GM19043 (cell line): ENCODE data around the gene SHOC1.
"Not testable (repeated sequence)": the region's sequence is repeated elsewhere in the genome, so short reads cannot be mapped to it uniquely, and the experiment has no call there.

Source experiments
- ATAC-seq: cut with Tn5 transposase; IDR thresholded peaks from one replicate; pipeline ENCODE4 v1.9.1; 2021; ENCODE audit warnings: low read depth; ENCODE audit not compliant: unreplicated experiment

The SHOC1 gene

DNA sequence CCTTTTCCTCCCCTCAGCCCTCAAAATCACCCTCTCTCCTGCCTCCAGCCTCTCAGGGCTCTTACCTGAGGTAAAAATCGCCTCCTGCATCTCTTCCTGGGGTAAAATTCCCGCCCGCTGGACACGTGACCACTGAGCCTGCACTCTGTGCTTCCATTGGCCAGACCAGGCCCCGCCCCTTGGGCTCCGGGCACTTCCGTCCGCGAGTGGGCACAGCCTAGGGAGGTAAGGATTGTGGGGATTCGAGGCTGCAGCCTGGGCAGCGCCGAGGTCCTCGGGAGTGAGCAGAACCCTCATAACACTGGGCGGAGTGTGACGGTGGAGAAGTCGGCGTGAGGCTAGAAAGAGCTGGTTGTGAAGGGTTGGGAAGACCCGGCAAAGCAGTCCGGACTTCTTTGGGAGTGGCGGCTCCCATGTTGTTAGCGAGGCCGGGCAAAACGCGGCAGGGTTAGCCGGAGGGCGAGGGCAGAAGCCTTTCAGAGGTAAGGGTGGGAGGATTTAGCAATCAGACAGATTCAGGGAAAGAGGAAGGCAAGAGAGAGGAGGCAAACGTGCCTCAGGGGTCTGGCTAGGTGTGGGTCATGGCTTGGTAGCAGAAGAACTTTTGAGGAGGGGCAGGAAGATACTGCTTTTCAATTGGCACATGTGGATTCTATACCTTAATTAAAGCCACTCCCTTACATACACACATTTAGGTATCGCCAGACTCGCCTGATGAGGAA, at the start of gene SHOC1:
Gene SHOC1 (minus strand): TSS at position 103 of the 722 bp plus-strand sequence. CDS start 3,519 bp downstream, outside the sequence.
- no peak for ATAC-seq

DNA sequence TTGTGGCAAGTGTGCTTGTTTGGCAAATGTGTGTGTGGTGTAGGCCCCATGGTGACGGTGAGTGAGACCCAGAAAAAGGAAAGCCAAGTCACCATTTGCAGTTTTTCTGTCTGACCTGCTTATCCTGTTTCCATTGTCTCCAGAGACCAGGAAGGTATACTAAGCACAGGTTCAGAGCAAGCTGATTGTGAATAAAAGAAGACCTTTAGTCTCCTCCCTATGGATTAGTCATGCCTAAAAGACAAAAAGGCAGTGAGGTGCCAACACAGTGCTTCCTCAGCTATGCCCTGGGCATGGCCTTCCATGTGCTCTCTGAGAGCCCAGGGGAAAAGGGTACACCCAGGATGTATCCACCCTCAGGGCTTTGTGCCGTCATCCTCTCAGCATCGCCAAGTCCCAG, 49.2 kb upstream of the SHOC1 start:
- no peak for ATAC-seq

- ATAC-seq: no peak
Observed at GRCh38 chr9:111842313-111842712, 47.6 kb upstream of the SHOC1 start.

GRCh38 chr9:111840442-111840841, 45.7 kb upstream of the SHOC1 start:
- no peak for ATAC-seq

DNA sequence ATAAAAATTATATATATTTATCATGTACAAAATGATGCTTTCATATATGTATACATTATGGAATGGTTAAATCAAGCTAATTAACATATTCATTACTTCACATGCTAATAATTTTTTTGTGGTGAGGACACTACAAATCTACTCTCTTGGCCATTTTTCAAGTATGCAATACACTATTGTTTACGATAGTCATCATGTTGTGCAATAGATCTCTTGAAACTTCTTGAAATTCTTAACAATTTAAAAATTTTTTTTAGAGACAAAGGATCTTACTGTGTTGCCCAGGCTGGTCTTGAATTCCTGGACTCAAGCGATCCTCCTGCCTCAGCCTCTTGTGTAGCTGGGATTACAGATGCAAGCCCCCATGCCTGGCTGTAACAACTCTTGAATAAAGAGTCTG, 45.2 kb upstream of the SHOC1 start:
- no peak for ATAC-seq

DNA sequence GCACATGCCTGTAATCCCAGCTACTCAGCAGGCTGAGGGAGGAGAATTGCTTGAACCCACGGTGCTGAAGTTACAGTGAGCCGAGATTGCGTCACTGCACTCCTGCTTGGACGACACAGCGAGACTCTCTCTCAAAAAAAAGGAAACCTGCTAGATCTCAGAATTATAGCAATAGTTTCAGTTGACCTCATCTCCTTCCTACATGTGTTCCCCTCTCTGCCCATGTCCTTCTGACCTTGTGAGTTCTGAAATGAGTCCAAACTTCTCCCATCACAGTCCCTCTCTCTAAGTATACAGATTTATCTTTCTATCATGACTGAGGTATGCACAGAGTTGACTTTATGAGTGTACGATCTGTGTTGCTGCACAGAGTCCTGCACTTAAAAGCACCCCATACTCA, 44.6 kb upstream of the SHOC1 start:
- no peak for ATAC-seq

GRCh38 chr9:111838439-111838838, 43.7 kb upstream of the SHOC1 start:
- ATAC-seq: no peak

GRCh38 chr9:111836311-111836710, 41.6 kb upstream of the SHOC1 start:
- no peak for ATAC-seq

GRCh38 chr9:111833941-111834340, 39.2 kb upstream of the SHOC1 start:
- no peak for ATAC-seq

DNA sequence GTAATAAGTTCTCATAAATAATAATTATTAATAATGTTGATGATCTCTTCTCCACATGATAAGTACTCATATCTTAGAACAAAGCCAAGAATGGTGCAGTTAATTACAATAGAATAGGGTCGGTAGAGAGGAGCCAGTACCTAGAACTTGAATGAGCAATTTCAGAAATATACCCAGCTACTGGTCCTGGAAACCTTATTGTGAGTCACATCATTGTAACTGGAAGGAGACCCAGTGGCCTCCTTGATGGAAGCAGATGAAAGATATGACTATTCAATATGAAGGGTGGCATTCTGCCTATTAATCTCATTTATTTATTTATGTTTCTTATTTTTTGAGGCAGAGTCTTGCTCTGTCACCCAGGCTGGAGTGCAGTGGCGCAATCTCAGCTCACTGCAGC, 37.7 kb upstream of the SHOC1 start:
- no peak for ATAC-seq

DNA sequence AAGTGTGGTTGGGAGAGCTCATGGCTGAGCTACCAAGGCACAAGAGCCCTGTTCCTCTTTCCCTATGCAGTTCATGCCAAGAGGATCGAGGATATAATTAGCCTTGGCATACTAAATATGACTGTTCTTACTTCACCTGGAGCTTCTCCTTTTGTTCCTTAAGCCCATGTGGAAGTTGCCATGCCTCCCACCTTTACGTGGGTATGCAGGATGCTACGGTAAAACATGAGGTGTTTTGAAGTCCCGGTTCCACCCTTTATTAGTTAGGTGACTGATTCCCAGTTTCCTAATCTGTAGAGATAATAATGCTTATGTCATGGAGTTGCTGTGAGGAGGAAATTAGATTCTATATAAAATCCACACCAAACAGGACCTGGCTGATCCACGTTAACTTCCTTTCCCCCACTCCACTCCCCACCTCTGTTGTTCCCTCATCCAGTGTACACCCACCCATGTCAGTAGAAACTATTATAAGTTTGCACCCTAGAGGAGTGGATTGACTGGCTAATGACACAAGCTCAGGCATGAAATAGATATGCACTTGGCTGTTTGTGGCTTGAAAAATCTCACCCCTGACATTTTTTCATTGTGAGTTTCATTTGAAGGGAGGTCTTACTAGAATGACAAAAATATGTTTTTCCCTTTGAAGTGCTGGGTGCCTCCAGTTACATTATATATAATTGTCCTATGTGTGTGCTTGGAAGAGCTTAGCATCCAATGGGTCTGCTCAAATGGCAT, 36.8 kb upstream of the SHOC1 start:
- ATAC-seq: no peak

- no peak for ATAC-seq
Observed at GRCh38 chr9:111828193-111828592, 33.5 kb upstream of the SHOC1 start.

DNA sequence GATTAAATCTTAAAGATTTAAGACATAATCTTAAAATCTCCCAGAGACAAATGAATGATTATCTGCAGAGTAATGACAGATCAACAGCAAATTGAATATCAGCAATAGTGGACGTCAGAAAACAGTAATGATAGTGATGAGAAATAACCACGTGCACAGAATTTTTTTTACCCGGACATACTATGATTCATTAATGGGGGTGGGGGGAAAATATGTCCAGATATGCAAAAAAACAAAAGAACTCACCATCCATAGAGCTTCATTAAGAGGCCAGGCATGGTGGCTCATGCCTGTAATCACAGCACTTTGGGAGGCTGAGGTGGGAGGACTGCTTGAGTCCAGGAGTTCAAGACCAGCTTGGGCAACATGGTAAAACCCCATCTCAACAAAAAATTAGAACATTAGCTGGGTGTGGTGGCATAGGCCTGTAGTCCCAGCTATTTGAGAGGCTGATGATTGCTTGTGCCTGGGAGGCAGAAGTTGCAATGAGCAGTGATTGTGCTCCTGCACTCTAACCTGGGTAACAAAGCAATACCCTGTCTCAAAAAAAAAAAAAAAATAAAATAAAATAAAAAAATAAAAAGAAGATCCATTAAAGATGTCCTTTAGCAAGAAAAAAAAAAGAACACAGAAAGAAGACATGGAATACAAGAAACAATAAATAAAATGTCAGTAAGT, 30.9 kb upstream of the SHOC1 start:
- ATAC-seq: no peak

DNA sequence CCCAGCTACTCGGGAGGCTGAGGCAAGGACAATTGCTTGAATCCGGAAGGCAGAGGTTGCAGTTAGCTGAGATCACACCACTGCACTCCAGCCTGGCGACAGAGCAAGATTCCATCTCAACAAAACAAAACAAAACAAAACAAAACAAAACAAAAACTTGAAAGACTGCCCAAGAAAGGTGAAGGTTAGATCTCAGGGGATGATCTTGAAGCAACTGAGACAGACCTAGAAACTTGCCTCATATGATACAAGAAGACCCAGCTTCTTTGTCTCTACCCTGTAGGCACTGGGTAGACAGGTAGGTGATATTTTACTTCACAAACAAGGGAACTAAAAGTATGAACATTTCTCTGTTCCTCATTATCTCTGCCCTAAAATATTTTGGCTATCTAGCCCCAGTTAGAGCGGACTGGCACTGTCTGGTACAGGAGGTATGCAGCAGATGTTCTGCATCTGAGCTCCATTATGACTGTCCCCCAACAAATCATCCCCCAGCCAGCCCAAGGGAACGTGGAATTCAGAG, 26.3 kb upstream of the SHOC1 start:
- no peak for ATAC-seq

DNA sequence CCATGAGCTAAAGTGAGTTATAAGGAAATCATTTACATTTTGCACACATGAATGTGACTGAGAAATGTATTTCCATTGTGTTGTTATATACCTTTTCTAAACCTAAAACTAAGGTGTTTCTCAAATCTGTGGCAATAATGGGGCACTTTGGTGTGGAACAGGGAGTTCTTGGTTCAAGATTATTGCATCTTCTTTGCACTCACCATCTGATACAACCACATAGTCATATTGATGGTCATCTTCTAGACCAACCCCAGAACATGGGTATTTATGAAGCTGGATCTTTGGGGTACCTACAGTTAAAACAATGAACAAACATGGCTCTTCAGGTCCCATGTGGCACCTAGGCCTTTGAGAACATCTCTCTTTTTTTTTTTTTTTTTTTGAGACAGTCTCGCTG, 24.6 kb upstream of the SHOC1 start:
- ATAC-seq: no peak

GRCh38 chr9:111815285-111816070, 20.7 kb upstream of the SHOC1 start:
- no peak for ATAC-seq

- ATAC-seq: no peak
Observed at GRCh38 chr9:111812337-111812736, 17.6 kb upstream of the SHOC1 start.

DNA sequence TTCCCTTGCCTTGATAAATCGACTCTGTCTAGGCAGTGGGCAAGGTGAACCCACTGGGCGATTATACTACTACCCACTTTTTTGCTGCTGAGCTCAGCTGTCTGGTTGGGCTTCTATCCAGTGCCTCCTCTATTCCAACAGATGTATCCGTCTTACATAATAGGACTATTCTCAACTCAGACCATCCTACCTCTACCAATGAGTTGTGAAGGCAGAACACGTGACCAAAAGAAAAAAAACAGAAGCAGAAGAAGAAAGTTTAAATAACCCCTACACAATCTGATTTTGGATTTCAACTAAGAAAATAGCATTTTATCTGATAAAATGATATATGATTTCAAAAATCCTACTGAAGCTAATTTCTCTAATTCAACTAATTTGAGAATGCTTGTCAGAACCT, 16.2 kb upstream of the SHOC1 start:
- ATAC-seq: no peak

DNA sequence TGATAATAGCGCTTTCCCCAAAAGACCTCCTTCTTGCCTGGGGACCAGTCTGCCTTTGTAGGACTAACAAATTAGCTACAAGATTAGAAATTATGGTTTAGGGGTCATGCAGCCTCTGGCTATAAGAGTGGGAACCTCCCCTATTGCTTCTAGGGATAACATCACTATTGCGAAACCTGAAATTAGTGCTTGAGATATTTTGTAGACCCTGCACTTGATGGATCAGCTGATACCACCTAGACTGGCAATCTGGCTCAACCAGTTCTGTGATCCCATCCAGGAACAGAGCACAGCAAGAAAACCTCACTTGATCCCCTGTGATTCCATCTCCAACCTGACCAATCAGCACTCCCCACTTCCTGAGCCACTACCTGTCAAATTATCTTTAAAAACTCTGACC, 15.7 kb upstream of the SHOC1 start:
- not testable (repeated sequence) for ATAC-seq

- ATAC-seq: no peak
Observed at GRCh38 chr9:111807197-111807596, 12.5 kb upstream of the SHOC1 start.

DNA sequence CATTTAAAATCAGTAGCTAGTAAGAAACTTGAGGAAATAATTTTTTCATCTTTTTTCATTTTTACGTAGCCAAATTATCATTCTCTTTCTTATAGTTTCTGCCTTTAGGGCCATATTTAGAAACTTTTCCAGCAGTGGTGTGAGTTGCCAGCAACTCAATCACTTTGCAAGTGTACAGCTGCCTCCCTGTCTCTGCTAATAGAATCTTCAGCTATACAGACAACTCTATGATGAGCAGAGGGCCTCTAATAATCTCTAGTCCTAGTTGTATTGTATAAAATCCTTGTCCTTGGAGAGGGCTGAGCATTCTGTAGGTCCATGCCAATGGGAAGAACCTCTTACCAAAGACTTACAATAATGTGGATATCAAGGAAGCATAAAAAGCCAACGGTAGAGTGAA, 11.5 kb upstream of the SHOC1 start:
- ATAC-seq: no peak
